GM19372 (cell line): Measurements from ENCODE around the gene SENP3.

Source experiments
- ATAC-seq: cut with Tn5 transposase; IDR thresholded peaks from one replicate; pipeline ENCODE4 v1.9.1; 2021; ENCODE audit warnings: mild to moderate bottlenecking, low read depth, moderate library complexity; ENCODE audit not compliant: unreplicated experiment

SENP3 gene

GRCh38 chr17:7575481-7575883, 13.8 kb downstream of the SENP3 start:
- no peak for ATAC-seq

DNA sequence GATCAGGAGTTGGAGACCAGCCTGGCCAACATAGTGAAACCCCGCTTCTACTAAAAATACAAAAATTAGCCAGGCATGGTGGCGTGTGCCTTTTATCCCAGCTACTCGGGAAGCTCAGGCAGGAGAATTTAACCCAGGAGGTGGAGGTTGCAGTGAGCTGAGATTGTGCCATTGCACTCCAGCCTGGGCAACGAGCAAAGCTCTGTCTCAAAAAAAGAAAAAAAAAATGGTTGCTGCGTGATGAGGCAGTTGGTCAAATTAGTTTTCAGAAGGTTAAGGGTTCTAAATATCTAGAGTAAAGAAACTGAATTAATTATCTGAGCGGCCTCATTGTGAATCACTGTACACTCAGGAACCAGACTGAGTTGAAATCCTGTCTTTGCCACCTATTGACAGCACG, 14.2 kb downstream of the SENP3 start:
- no peak for ATAC-seq

GRCh38 chr17:7576432-7576937, 14.8 kb downstream of the SENP3 start:
- ATAC-seq, result no peak

DNA sequence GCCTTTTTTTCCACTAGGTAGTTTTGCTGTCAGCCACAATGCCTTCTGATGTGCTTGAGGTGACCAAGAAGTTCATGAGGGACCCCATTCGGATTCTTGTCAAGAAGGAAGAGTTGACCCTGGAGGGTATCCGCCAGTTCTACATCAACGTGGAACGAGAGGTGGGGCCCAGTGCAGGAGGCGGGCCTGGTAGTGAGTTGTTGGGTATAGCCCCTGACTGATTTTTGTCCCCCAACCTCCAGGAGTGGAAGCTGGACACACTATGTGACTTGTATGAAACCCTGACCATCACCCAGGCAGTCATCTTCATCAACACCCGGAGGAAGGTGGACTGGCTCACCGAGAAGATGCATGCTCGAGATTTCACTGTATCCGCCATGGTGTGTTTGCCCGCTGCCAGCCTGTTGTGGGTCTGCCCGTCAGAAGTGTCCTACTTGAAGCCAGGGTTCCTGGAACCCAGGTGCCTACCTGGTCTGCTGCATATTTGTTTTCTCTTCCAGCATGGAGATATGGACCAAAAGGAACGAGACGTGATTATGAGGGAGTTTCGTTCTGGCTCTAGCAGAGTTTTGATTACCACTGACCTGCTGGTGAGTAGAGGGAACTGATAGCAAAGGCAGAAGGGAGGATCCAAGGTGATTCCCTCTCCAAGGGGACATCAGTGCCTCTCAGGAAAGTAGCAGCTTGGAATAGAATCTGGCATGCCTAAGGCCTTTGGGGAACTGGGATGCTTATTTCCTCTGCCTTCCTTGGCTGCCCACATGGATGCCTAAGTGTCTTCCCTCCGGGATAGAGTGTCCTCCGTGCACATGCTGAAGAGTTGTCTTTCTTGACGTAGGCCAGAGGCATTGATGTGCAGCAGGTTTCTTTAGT, 15.8 kb downstream of the SENP3 start:
- ATAC-seq, result no peak

DNA sequence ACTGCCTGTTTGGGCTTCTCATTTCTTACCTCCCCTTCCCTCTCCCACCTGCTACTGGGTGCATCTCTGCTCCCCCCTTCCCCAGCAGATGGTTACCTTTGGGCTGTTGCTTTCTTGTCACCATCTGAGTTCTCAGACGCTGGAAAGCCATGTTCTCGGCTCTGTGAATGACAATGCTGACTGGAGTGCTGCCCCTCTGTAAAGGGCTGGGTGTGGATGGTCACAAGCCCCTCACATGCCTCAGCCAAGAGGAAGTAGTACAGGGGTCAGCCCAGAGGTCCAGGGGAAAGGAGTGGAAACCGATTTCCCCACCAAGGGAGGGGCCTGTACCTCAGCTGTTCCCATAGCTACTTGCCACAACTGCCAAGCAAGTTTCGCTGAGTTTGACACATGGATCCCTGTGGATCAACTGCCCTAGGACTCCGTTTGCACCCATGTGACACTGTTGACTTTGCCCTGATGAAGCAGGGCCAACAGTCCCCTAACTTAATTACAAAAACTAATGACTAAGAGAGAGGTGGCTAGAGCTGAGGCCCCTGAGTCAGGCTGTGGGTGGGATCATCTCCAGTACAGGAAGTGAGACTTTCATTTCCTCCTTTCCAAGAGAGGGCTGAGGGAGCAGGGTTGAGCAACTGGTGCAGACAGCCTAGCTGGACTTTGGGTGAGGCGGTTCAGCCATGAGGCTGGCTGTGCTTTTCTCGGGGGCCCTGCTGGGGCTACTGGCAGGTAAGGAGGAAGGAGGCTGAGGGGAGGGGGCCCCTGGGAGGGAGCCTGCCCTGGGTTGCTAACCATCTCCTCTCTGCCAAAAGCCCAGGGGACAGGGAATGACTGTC, 17.5 kb downstream of the SENP3 start, which contains the start of gene CD68:
TSS of gene CD68 (plus strand) at position 638 of the 833 bp plus-strand sequence. CDS start at position 678, 40 bp downstream.
- ATAC-seq, result no peak

- ATAC-seq, result no peak
These were observed 18.3 kb downstream of the SENP3 start for GRCh38 chr17:7579834-7580603.

- no peak for ATAC-seq
These were observed 19.2 kb downstream of the SENP3 start for GRCh38 chr17:7580604-7581575.

DNA sequence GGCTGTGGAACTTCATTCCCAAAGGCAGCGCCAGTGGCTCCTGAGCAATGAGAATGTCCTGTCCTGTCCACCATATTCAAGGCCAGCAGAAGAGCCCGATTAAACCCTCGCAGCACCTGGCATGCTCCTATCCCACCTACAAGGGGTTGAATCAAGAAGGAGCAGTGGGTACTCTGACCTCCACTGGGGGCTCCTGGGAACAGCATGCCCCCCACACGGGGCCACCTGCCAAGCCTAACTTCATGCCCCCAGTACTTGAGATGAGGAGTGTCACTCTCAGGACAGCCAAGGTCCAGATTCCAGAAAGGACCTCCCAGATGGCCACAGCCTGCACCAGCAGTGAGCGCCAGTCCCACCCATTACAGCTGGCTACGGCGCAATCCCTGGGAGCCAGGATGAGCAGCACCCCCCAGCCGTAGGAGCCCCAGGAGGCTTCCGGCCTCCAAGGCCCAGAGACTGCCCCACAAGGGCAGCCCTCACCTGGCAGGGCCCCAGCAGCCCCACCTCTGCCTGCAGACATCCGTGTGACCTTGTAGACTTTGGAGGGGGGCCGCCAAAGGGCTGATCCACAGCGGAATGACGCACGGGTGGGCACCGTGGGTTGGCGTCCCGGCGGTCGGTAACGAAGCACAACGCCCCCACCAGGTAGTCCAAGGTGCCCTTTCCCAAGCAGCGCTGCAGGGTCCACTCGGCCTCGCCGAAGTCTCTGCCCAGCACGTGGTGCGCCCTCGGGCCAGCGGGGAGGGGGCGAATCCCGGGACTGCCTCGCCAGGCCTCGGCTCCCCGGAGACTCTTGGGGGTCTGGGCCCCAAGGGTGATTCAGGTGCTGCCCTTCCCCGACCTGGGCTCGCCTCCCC, 20.9 kb downstream of the SENP3 start:
- ATAC-seq, result no peak

- peak; percentile 68 for ATAC-seq
These were observed 21.8 kb downstream of the SENP3 start, which contains the start of gene MPDU1 for GRCh38 chr17:7583253-7584109. TSS of gene MPDU1 (plus strand) at chr17:7583852. CDS start at chr17:7583863, 11 bp downstream.

GRCh38 chr17:7586673-7587419, 25.1 kb downstream of the SENP3 start:
- no peak for ATAC-seq

DNA sequence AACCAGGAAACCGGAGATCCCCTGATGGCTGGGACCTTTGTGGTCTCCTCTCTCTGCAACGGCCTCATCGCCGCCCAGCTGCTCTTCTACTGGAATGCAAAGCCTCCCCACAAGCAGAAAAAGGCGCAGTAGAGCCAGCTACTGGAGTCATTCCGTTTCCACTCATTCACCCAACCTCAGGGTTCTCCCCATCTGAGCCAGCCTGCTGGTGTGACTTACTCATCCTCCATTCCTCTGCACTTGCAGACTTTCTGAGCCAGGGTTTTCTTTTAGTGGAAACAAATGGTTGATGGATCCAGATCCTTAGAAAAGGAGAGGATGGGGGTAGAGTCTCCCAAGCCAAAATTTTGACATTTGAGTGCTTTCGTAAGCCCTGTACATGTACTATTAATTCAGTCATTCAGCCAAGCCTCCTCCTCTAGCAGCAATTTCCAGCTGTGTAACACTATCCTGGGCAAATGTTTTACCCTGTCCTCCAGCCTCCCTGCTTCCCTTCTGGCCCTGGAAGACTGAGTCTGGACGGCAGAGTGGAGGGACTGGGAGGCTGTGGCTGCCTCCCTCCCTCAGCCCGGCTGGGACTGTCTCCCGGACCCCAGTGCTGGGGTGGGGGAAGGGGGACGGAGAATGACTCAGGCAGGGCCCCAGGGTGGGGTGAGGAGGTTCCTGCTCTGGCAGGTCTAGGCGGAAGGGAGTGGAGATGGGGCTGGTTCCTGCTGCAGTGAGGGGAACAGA, 25.9 kb downstream of the SENP3 start:
- no peak for ATAC-seq

DNA sequence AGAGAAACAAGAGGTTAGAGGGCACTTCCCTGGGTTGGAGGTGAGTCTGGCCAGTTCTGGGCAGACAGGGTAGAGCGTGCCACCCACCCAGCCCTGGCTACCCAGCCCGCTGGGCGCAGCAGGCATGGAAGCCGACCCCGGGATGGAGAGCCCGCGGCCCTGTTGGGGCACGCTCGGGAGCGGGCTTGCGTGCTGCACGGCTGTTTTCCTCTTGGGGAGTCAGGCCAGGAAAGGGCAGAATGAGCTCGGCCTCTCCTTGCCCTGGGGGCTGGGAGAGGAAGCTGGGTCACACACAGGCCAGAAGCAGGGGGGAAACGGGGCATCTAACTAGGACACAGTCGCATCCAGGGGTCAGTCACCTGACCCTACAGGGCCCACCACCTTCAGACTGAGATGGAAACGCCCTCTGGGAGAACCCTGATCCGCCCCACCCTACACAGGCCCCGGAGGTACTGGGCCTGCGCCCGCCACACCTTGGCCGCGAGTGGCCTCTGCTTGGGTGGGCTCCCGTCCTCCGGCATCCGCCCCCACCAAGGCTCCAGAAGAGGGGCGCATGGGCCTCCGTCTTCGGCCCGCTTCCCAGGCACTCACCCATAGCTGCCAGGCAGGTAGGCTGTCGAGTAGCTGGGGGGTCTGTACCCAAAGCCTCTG, 27.0 kb downstream of the SENP3 start:
- ATAC-seq, result no peak

DNA sequence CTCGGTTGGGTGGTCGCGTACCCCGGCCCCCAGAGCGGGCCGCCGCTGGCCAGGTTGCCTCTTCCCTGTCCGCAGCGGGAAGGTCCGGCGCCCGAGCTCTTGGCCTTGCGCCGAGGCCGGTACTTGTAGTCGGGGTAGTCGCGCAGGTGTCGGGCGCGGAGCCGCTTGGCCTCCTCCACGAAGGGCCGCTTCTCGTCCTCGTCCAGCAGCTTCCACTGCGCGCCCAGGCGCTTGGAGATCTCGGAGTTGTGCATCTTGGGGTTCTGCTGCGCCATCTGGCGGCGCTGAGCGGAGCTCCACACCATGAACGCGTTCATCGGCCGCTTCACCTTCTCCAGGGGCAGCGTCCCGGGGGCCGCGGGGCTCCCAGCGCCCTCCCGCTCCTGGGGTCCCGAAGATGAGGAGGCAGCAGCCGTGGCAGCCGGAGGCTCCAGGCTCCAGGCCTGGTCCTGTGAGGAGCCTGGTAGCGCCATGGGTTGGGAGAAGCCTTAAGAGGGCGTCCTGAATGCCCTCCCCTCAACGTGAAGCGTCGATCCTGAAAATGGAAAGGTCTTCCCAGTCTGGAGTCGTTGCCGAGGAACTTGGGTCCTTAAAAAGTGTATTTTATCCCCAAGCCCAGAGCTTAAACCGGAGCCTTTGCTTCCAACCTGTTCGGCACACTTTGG, 27.6 kb downstream of the SENP3 start:
- no peak for ATAC-seq

GRCh38 chr17:7589891-7590691, 28.4 kb downstream of the SENP3 start, which contains the start of gene SOX15:
TSS of gene SOX15 (minus strand) at chr17:7590094. CDS start at chr17:7589676, 418 bp downstream.
- no peak for ATAC-seq
